CD4-positive, alpha-beta T cell (primary cell): ENCODE results near the gene STAB2. TPM values are rescaled to one million over a fixed set of nuclear protein-coding genes. Genes with fewer than 3 reads are reported as not detected.

ENCODE experiments used
- ATAC-seq: fragments of 200-7000 bp; cut with Tn5 transposase; one replicate; pipeline ENCODE4 v1.10.0; 2022; ENCODE audit warnings: mild to moderate bottlenecking; ENCODE audit not compliant: poor library complexity
- CTCF ChIA-PET: fragments of 350-600 bp; sonication (Branson Sonifier 250); formaldehyde crosslinking; loops from one replicate; lab custom pipeline; 2021; ENCODE audit warnings: antibody characterized with exemption, inconsistent platforms; lab: Charles Lee
- POLR2A ChIA-PET: fragments of 350-600 bp; sonication (Branson Sonifier 250); formaldehyde crosslinking; loops from one replicate; lab custom pipeline; 2021; ENCODE audit warnings: antibody characterized with exemption, inconsistent platforms; lab: Charles Lee
- DNase-seq, 14 experiments: peaks; one replicate each; pipeline ENCODE4 v3.0.0-alpha.2; 2013 to 2020; ENCODE audit warnings: mixed read lengths in 2 of 14
- H3K27ac ChIP-seq, 2 donors: one replicate each; pipeline versions ENCODE4 v1.5.1 to v1.7.0; 2013; ENCODE audit warnings: low read length in 2 of 2, low read depth in 1 of 2, mild to moderate bottlenecking in 1 of 2
- H3K27me3 ChIP-seq, 2 experiments: 1 replicate in 1 of 2; 2 replicates in 1 of 2; pipeline versions ENCODE4 v1.6.1 to v1.7.0; 2013; ENCODE audit warnings: low read length in 2 of 2, control low read depth in 1 of 2, mild to moderate bottlenecking in 1 of 2, moderate library complexity in 1 of 2; ENCODE audit not compliant: insufficient read depth in 2 of 2, control insufficient read depth in 1 of 2
- H3K36me3 ChIP-seq: one replicate; pipeline ENCODE4 v1.6.1; 2013; ENCODE audit warnings: low read length, control low read depth; ENCODE audit not compliant: insufficient read depth
- H3K4me1 ChIP-seq: one replicate; pipeline ENCODE4 v1.6.1; 2013; ENCODE audit warnings: low read length, control low read depth; ENCODE audit not compliant: insufficient read depth
- H3K4me3 ChIP-seq: one replicate; pipeline ENCODE4 v1.5.1; 2013; ENCODE audit warnings: mild to moderate bottlenecking, low read length, moderate library complexity
- H3K9me3 ChIP-seq, 2 experiments: 1 replicate in 1 of 2; 2 replicates in 1 of 2; pipeline versions ENCODE4 v1.6.1 to v1.7.0; 2013; ENCODE audit warnings: low read length in 2 of 2, mild to moderate bottlenecking in 2 of 2, control low read depth in 1 of 2, moderate library complexity in 1 of 2; ENCODE audit not compliant: control insufficient read depth in 1 of 2, insufficient read depth in 1 of 2
- H3K27ac Mint-ChIP-seq: one replicate; pipeline ENCODE4 v1.8.0; 2020; ENCODE audit warnings: mixed read lengths
- H3K27me3 Mint-ChIP-seq: one replicate; pipeline ENCODE4 v1.8.0; 2021; ENCODE audit warnings: mixed read lengths
- H3K36me3 Mint-ChIP-seq: one replicate; pipeline ENCODE4 v1.8.0; 2021; ENCODE audit warnings: low read depth, mixed read lengths
- H3K4me1 Mint-ChIP-seq: one replicate; pipeline ENCODE4 v1.8.0; 2021; ENCODE audit warnings: low read depth, mixed read lengths
- H3K4me3 Mint-ChIP-seq: one replicate; pipeline ENCODE4 v1.8.0; 2020; ENCODE audit warnings: mild to moderate bottlenecking, mixed read lengths
- H3K9me3 Mint-ChIP-seq: one replicate; pipeline ENCODE4 v1.8.0; 2020; ENCODE audit warnings: mixed read lengths
- CTCF ChIP-seq: fragments of 200-600 bp; IDR thresholded peaks from one replicate; pipeline ENCODE4 v1.8.0; 2022; ENCODE audit warnings: antibody characterized with exemption, mild to moderate bottlenecking
- intact Hi-C, 2 experiments: fragments of 100-400 bp; cut with DNase I in 1 of 2; cut with micrococcal nuclease in 1 of 2; formaldehyde crosslinking; loops; one replicate each; pipeline versions ENCODE4 v1.15.1 to v1.9.0; 2023 to 2025; cut with DNase I, micrococcal nuclease
- total RNA-seq, 174 experiments: library from RNA in 2 of 174; stranded (reverse) in 2 of 174; gene quantifications; one replicate each; pipeline ENCODE4 v1.2.3 and lab custom pipeline; 2021 to 2026

STAB2 gene
- total RNA-seq, 2 experiments from 2014 or later, result not detected

GRCh38 chr12:103814436-103814835, 227.4 kb downstream of the STAB2 start:
- H3K27me3 Mint-ChIP-seq, result no peaks in the 10 kb centered on the region
- TF ChIP-seq CTCF, result no peak
- H3K4me1 Mint-ChIP-seq, result no peaks in the 10 kb centered on the region
- H3K27ac Mint-ChIP-seq, result no peak overlapping the region
- Histone ChIP-seq H3K27me3 (no peaks in the 10 kb centered on the region), H3K36me3 (peaks cover 11% of the 10 kb centered on the region), H3K4me1 (no peaks in the 10 kb centered on the region), H3K4me3 (no peak overlapping the region), H3K27ac (no peak overlapping the region), H3K9me3 (no peaks in the 10 kb centered on the region)
- POLR2A ChIA-PET, result no interaction called here
- no peak for DNase-seq
- ATAC-seq, result no peak
- H3K9me3 Mint-ChIP-seq, result no peaks in the 10 kb centered on the region
- intact Hi-C loops, result no loop called here
- CTCF ChIA-PET, result no interaction called here
- H3K4me3 Mint-ChIP-seq, result no peak overlapping the region
- H3K36me3 Mint-ChIP-seq, result peaks cover 25% of the 10 kb centered on the region

Other genes starting within 250 kb of the STAB2 start
- gene C12orf42, start 91.3 kb upstream of the STAB2 start, total RNA-seq, result 1 to 10 TPM; 3.9 to 4.8 TPM